HG03064 (cell line): ENCODE measurements around the gene ADCY5.

Source experiments
- ATAC-seq: cut with Tn5 transposase; IDR thresholded peaks from one replicate; pipeline ENCODE4 v1.9.1; 2021; ENCODE audit warnings: low read depth; ENCODE audit not compliant: unreplicated experiment

Gene ADCY5

GRCh38 chr3:123373474-123373987 lies 75.4 kb downstream of the ADCY5 start:
- ATAC-seq = no peak

- ATAC-seq = no peak
Observed at GRCh38 chr3:123372686-123373473, 76.0 kb downstream of the ADCY5 start.

GRCh38 chr3:123371859-123372685 lies 76.8 kb downstream of the ADCY5 start:
- no peak for ATAC-seq

GRCh38 chr3:123371426-123371825 lies 77.5 kb downstream of the ADCY5 start:
- ATAC-seq = no peak

GRCh38 chr3:123370819-123371218 lies 78.1 kb downstream of the ADCY5 start:
- ATAC-seq = no peak

GRCh38 chr3:123369085-123369484 lies 79.8 kb downstream of the ADCY5 start:
- no peak for ATAC-seq

- no peak for ATAC-seq
Observed at GRCh38 chr3:123367467-123368154, 81.3 kb downstream of the ADCY5 start.

GRCh38 chr3:123365450-123366143 lies 83.3 kb downstream of the ADCY5 start:
- no peak for ATAC-seq

- ATAC-seq = no peak
Observed at GRCh38 chr3:123361071-123361470, 87.8 kb downstream of the ADCY5 start.

GRCh38 chr3:123357275-123357674 lies 91.6 kb downstream of the ADCY5 start:
- no peak for ATAC-seq

- no peak for ATAC-seq
Observed at GRCh38 chr3:123353850-123354233, 95.0 kb downstream of the ADCY5 start.

- no peak for ATAC-seq
Observed at GRCh38 chr3:123353227-123353849, 95.6 kb downstream of the ADCY5 start.

GRCh38 chr3:123352134-123352554 lies 96.7 kb downstream of the ADCY5 start:
- ATAC-seq = no peak

- no peak for ATAC-seq
Observed at GRCh38 chr3:123351501-123351900, 97.4 kb downstream of the ADCY5 start.

GRCh38 chr3:123350971-123351370 lies 97.9 kb downstream of the ADCY5 start:
- ATAC-seq = no peak

- ATAC-seq = no peak
Observed at GRCh38 chr3:123349566-123350435, 99.1 kb downstream of the ADCY5 start.

GRCh38 chr3:123349201-123349535 lies 99.7 kb downstream of the ADCY5 start:
- no peak for ATAC-seq

GRCh38 chr3:123348471-123349200 lies 100.3 kb downstream of the ADCY5 start:
- ATAC-seq = no peak
